Caco-2 (cell line): Measurements from ENCODE around the gene EXOC6. TPM values are rescaled to one million over a fixed set of nuclear protein-coding genes. Genes with fewer than 3 reads are reported as not detected.
A peak's percentile ranks its signal among the peaks of the same experiment; 100 is the strongest.

Source experiments
- BruUV-seq: library from RNA; stranded (reverse); fragments of 400-500 nt; replicated peaks from 2 replicates; lab custom pipeline; 2021; lab: Mats Ljungman, UMichigan
- CTCF ChIA-PET: fragments of 300-600 bp; sonication (Branson Sonifier 250); formaldehyde crosslinking; loops from one replicate; lab custom pipeline; 2022; ENCODE audit warnings: antibody characterized with exemption; lab: Charles Lee
- POLR2A ChIA-PET: fragments of 300-600 bp; sonication (Branson Sonifier 250); formaldehyde crosslinking; loops from one replicate; lab custom pipeline; 2022; ENCODE audit warnings: antibody characterized with exemption; lab: Charles Lee
- DNase-seq, 2 experiments: peaks; one replicate each; pipeline versions ENCODE4 v3.0.0 to v3.0.0-alpha.2; 2020 to 2022
- H3K27me3 ChIP-seq: replicated peaks from 2 replicates; pipeline ENCODE4 v1.6.0; 2011; ENCODE audit warnings: low read length; ENCODE audit not compliant: control insufficient read depth, insufficient read depth
- H3K36me3 ChIP-seq: 2 replicates; pipeline ENCODE4 v1.5.1; 2011; ENCODE audit warnings: low read length; ENCODE audit not compliant: control insufficient read depth, insufficient read depth
- H3K4me1 ChIP-seq: fragments of 250-450 bp; sonication (Bioruptor Pico); 2 replicates; pipeline ENCODE4 v1.5.1; 2020; ENCODE audit warnings: mild to moderate bottlenecking
- H3K4me3 ChIP-seq: 2 replicates; pipeline ENCODE4 v1.5.1; 2011; ENCODE audit warnings: low read depth, mild to moderate bottlenecking, control low read depth, low read length
- H3K9me3 ChIP-seq: fragments of 250-450 bp; sonication (Bioruptor Pico); 2 replicates; pipeline ENCODE4 v1.5.1; 2020; ENCODE audit warnings: mild to moderate bottlenecking, moderate library complexity
- H3K27ac Mint-ChIP-seq: one replicate; pipeline ENCODE4 v1.8.0; 2022; ENCODE audit warnings: mixed read lengths; ENCODE audit not compliant: unreplicated experiment
- H3K27me3 Mint-ChIP-seq: one replicate; pipeline ENCODE4 v1.8.0; 2022; ENCODE audit warnings: mixed read lengths; ENCODE audit not compliant: insufficient read depth, unreplicated experiment
- H3K36me3 Mint-ChIP-seq: one replicate; pipeline ENCODE4 v1.8.0; 2022; ENCODE audit warnings: mild to moderate bottlenecking, mixed read lengths; ENCODE audit not compliant: insufficient read depth, unreplicated experiment
- H3K4me1 Mint-ChIP-seq: one replicate; pipeline ENCODE4 v1.8.0; 2022; ENCODE audit warnings: low read depth, mixed read lengths; ENCODE audit not compliant: unreplicated experiment
- H3K4me3 Mint-ChIP-seq: one replicate; pipeline ENCODE4 v1.8.0; 2022; ENCODE audit warnings: mild to moderate bottlenecking, moderate library complexity, mixed read lengths; ENCODE audit not compliant: unreplicated experiment
- H3K9me3 Mint-ChIP-seq: one replicate; pipeline ENCODE4 v1.8.0; 2022; ENCODE audit warnings: mixed read lengths; ENCODE audit not compliant: unreplicated experiment
- intact Hi-C: fragments of 100-400 bp; cut with micrococcal nuclease; formaldehyde crosslinking; loops from one replicate; pipeline ENCODE4 v1.10.0; 2022; ENCODE audit not compliant: unreplicated experiment
- total RNA-seq: library from RNA; stranded (reverse); gene quantifications from 2 replicates; pipeline ENCODE4 v1.2.3, GENCODE V29; 2022
- TF ChIP-seq, protein P1 (sequence below), 2 experiments: fragments of 200-600 bp in 1 of 2; IDR thresholded peaks; 1 replicate in 1 of 2; 2 replicates in 1 of 2; pipeline versions ENCODE4 v1.5.1 to v1.8.0; 2011 to 2022; ENCODE audit warnings: antibody characterized with exemption in 1 of 2, control low read depth in 1 of 2, inconsistent platforms in 1 of 2, low read depth in 1 of 2, low read length in 1 of 2, mild to moderate bottlenecking in 1 of 2, moderate library complexity in 1 of 2; ENCODE audit not compliant: insufficient read depth in 1 of 2, severe bottlenecking in 1 of 2, unreplicated experiment in 1 of 2

The EXOC6 gene
- total RNA-seq, 1 experiment from 2014 or later: 12.5 TPM

DNA sequence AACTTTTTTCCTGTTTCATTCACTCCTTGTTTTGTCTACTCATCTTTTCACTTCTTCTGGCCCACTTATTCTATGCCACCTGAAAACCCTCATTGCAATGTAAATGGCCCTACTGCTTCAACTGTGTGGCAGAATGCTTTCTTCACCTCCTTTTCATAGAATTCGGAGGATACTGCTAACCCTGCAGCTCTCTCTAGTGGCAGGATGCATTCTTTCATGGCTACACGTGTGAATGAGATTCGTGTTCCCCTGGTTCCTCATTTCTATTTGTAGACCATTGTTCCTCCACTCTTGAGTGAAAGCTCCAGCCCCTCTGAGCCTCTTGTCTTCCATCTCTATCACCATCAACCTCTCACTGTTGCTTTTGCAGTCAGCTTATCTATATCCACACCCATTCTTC, 191.4 kb downstream of the EXOC6 start:
- no peaks in the 10 kb centered on the region for H3K9me3 ChIP-seq
- H3K4me3 ChIP-seq: no peak overlapping the region
- ChIA-PET POLR2A (no interaction called here), CTCF (interaction anchor here (1.6 kb wide), 1 partner anchor 33 kb away, joined by 6 read pairs; no protein-coding TSS in a partner anchor)
- Mint-ChIP-seq H3K27ac (no peak overlapping the region), H3K4me3 (no peak overlapping the region), H3K36me3 (peaks cover 9% of the 10 kb centered on the region), H3K27me3 (no peaks in the 10 kb centered on the region), H3K4me1 (no peaks in the 10 kb centered on the region), H3K9me3 (no peaks in the 10 kb centered on the region)
- H3K36me3 ChIP-seq: no peaks in the 10 kb centered on the region
- H3K4me1 ChIP-seq: no peaks in the 10 kb centered on the region
- peak in 1 of 2 experiments; percentile 45 for DNase-seq
- BruUV-seq: no TSS peak
- TF ChIP-seq, protein P1, sequence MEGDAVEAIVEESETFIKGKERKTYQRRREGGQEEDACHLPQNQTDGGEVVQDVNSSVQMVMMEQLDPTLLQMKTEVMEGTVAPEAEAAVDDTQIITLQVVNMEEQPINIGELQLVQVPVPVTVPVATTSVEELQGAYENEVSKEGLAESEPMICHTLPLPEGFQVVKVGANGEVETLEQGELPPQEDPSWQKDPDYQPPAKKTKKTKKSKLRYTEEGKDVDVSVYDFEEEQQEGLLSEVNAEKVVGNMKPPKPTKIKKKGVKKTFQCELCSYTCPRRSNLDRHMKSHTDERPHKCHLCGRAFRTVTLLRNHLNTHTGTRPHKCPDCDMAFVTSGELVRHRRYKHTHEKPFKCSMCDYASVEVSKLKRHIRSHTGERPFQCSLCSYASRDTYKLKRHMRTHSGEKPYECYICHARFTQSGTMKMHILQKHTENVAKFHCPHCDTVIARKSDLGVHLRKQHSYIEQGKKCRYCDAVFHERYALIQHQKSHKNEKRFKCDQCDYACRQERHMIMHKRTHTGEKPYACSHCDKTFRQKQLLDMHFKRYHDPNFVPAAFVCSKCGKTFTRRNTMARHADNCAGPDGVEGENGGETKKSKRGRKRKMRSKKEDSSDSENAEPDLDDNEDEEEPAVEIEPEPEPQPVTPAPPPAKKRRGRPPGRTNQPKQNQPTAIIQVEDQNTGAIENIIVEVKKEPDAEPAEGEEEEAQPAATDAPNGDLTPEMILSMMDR (IDR thresholded peaks at IDR 0.05; ENCODE audit: insufficient read depth in 1 of 2, low read depth in 1 of 2, low read length in 1 of 2, severe bottlenecking in 1 of 2, unreplicated experiment in 1 of 2): peak; percentile 32 to 59
- no peaks in the 10 kb centered on the region for H3K27me3 ChIP-seq
- intact Hi-C loops: loop anchor here (1.0 to 2.0 kb wide), 3 partner anchors 33 to 154 kb away; no protein-coding TSS in a partner anchor

DNA sequence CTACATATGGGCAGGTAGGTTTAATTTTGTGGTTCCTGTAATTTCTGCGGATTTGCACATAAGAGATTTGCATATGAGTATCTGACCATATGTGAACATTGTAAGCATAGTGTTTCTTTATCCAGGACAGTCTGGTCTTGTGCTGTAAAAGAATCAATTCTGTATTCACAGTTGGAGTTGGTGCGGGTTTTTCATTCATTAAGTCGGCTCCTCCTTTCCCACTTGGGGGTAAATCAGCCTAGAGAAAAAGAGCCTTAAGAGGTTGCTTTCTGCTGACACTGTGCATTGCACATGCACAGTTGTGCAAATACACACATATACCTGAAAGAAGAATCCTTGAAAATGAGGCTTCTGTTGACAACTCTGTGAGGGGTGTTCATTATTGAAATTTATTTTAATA, 206.2 kb downstream of the EXOC6 start:
- H3K9me3 ChIP-seq: no peaks in the 10 kb centered on the region
- CTCF ChIA-PET: no interaction called here
- POLR2A ChIA-PET: interaction anchor here (0.5 kb wide), 1 partner anchor 27 kb away, joined by 6 read pairs; no protein-coding TSS in a partner anchor
- no peaks in the 10 kb centered on the region for H3K4me1 ChIP-seq
- BruUV-seq: no TSS peak
- Mint-ChIP-seq H3K4me1 (no peaks in the 10 kb centered on the region), H3K9me3 (no peaks in the 10 kb centered on the region), H3K36me3 (no peaks in the 10 kb centered on the region), H3K27me3 (no peaks in the 10 kb centered on the region), H3K27ac (no peak overlapping the region), H3K4me3 (no peak overlapping the region)
- no peak overlapping the region for H3K4me3 ChIP-seq
- no peak for DNase-seq
- H3K27me3 ChIP-seq: no peaks in the 10 kb centered on the region
- H3K36me3 ChIP-seq: no peaks in the 10 kb centered on the region
- intact Hi-C loops: no loop called here
- TF ChIP-seq, protein P1 (IDR thresholded peaks at IDR 0.05; ENCODE audit: insufficient read depth in 1 of 2, low read depth in 1 of 2, low read length in 1 of 2, severe bottlenecking in 1 of 2, unreplicated experiment in 1 of 2): no peak

DNA sequence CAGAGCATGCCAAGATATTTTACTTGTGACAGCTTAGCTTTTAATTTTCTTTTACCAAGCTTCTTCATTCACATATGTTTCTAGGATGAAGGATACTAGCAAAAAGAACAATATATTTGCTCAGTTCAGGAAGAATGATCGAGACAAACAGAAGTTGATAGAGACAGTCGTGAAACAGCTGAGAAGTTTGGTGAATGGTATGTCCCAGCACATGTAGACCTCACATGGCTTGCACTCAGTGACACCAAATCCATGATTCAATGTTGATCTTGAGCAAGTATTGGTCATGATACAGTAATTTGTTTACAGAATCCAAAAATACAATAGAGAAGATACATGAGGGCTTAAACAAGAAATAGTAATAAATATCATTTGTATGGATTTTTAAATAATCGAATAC, 209.8 kb downstream of the EXOC6 start:
- Mint-ChIP-seq H3K4me1 (no peaks in the 10 kb centered on the region), H3K27me3 (no peaks in the 10 kb centered on the region), H3K9me3 (no peaks in the 10 kb centered on the region), H3K4me3 (no peak overlapping the region), H3K27ac (no peak overlapping the region), H3K36me3 (peaks cover 6% of the 10 kb centered on the region)
- intact Hi-C loops: no loop called here
- Histone ChIP-seq H3K27me3 (no peaks in the 10 kb centered on the region), H3K4me3 (no peak overlapping the region), H3K36me3 (no peaks in the 10 kb centered on the region), H3K4me1 (no peaks in the 10 kb centered on the region), H3K9me3 (no peaks in the 10 kb centered on the region)
- ChIA-PET CTCF (no interaction called here), POLR2A (no interaction called here)
- TF ChIP-seq, protein P1 (IDR thresholded peaks at IDR 0.05; ENCODE audit: insufficient read depth in 1 of 2, low read depth in 1 of 2, low read length in 1 of 2, severe bottlenecking in 1 of 2, unreplicated experiment in 1 of 2): no peak
- no peak for DNase-seq
- no TSS peak for BruUV-seq
